ENCODE data around the gene P2RY6.

GRCh38 chr11:73327812-73328364 lies 55.8 kb downstream of the P2RY6 start:
- no peak for TF ChIP-seq POLR2A (IDR thresholded peaks at IDR 0.05; ENCODE audit: extremely low read depth, insufficient read length)
- TF ChIP-seq CTCF (IDR thresholded peaks at IDR 0.05; ENCODE audit: low read depth, low read length), result no peak
- no peak for TF ChIP-seq MAX (IDR thresholded peaks at IDR 0.05; ENCODE audit: low read depth, low read length)
